K562 (cell line): Measurements from ENCODE around the gene YOD1. TPM values are rescaled to one million over a fixed set of nuclear protein-coding genes. Genes with fewer than 3 reads are reported as not detected.
A peak's percentile ranks its signal among the peaks of the same experiment; 100 is the strongest.

Experiments used
- CEBPB ChIP-seq: fragments of 450-650 bp; IDR thresholded peaks from 2 replicates; pipeline ENCODE4 v1.6.1; 2016; ENCODE audit warnings: missing genetic modification characterization, missing compliant biosample characterization
- DMBX1 ChIP-seq: fragments of 250-450 bp; sonication (Bioruptor Pico); IDR thresholded peaks from 2 replicates; pipeline ENCODE4 v1.8.0; 2022; ENCODE audit warnings: inconsistent platforms, mild to moderate bottlenecking, moderate library complexity, borderline replicate concordance
- EP400 ChIP-seq: fragments of 450-650 bp; IDR thresholded peaks from 2 replicates; pipeline ENCODE4 v1.6.1; 2017; ENCODE audit warnings: antibody characterized with exemption, mild to moderate bottlenecking, moderate library complexity
- GATAD2A ChIP-seq: fragments of 450-650 bp; IDR thresholded peaks from 2 replicates; pipeline ENCODE4 v1.6.1; 2017
- KHSRP ChIP-seq: fragments of 450-650 bp; IDR thresholded peaks from 2 replicates; pipeline ENCODE4 v1.6.1; 2017
- LEF1 ChIP-seq: fragments of 450-650 bp; IDR thresholded peaks from 2 replicates; pipeline ENCODE4 v1.6.1; 2016; ENCODE audit warnings: mild to moderate bottlenecking
- MED1 ChIP-seq: sonication (generic); formaldehyde crosslinking; IDR thresholded peaks from 2 replicates; pipeline ENCODE4 v1.8.1; 2023; ENCODE audit warnings: missing genetic modification reagents, borderline replicate concordance
- MIER1 ChIP-seq: fragments of 450-650 bp; IDR thresholded peaks from 2 replicates; pipeline ENCODE4 v1.6.1; 2016; ENCODE audit warnings: antibody characterized with exemption, mild to moderate bottlenecking, low read depth
- MTA2 ChIP-seq: fragments of 450-650 bp; IDR thresholded peaks from 2 replicates; pipeline ENCODE4 v1.6.1; 2016; ENCODE audit warnings: low read depth
- NEUROD1 ChIP-seq: fragments of 150-350 bp; IDR thresholded peaks from 2 replicates; pipeline ENCODE4 v1.6.1; 2014; ENCODE audit warnings: borderline replicate concordance, low read length, low read depth; ENCODE audit not compliant: partially characterized antibody
- NFIC ChIP-seq: fragments of 450-650 bp; IDR thresholded peaks from 2 replicates; pipeline ENCODE4 v1.6.1; 2017; ENCODE audit warnings: mild to moderate bottlenecking, inconsistent platforms
- PHB2 ChIP-seq: fragments of 450-650 bp; IDR thresholded peaks from 2 replicates; pipeline ENCODE4 v1.6.1; 2017; ENCODE audit warnings: low read depth
- POLR2AphosphoS5 ChIP-seq: IDR thresholded peaks from 2 replicates; pipeline ENCODE4 v1.6.1; 2011; ENCODE audit warnings: mild to moderate bottlenecking, low read depth, low read length, moderate library complexity; ENCODE audit not compliant: control insufficient read depth, insufficient read depth
- TARDBP ChIP-seq: fragments of 450-650 bp; IDR thresholded peaks from 2 replicates; pipeline ENCODE4 v1.6.1; 2016
- TBL1XR1 ChIP-seq, 2 experiments: IDR thresholded peaks; 2 replicates each; pipeline ENCODE4 v1.6.1; 2012; ENCODE audit warnings: improper control_type of control experiment in 2 of 2, low read length in 2 of 2, mild to moderate bottlenecking in 1 of 2
- TBP ChIP-seq: optimal IDR thresholded peaks from 2 replicates; pipeline ENCODE3; 2011; ENCODE audit warnings: low read depth, low read length, improper control_type of control experiment
- TCF3 ChIP-seq: sonication (generic); formaldehyde crosslinking; IDR thresholded peaks from 2 replicates; pipeline ENCODE4 v1.4.0; 2020; ENCODE audit warnings: mild to moderate bottlenecking, missing genetic modification reagents
- TRIM24 ChIP-seq, 2 experiments: fragments of 450-650 bp; IDR thresholded peaks; 2 replicates each; pipeline ENCODE4 v1.6.1; 2016
- U2AF2 ChIP-seq: fragments of 200-400 bp; formaldehyde crosslinking; optimal IDR thresholded peaks from 2 replicates; pipeline ENCODE3; 2017; ENCODE audit warnings: low read depth, mild to moderate bottlenecking, low read length
- ZNF311 ChIP-seq: fragments of 250-450 bp; sonication (Bioruptor Pico); IDR thresholded peaks from 2 replicates; pipeline ENCODE4 v1.4.0; 2020; ENCODE audit warnings: mild to moderate bottlenecking, moderate library complexity
- polyA plus RNA-seq, 8 experiments: library from polyadenylated mRNA; depleted of rRNA in 4 of 8; stranded (reverse) in 5 of 8; unstranded in 3 of 8; fragments of >200 nt; fragmentation: Nextera tagmentation in 2 of 8; fragmentation: Illumina TruSeq in 1 of 8; extraction: Ambion mirVana in 2 of 8; extraction: Trizol in 1 of 8; gene quantifications; 2 replicates each; pipeline versions ENCODE4 v1.2.1 to v1.2.3, GENCODE V29; 2011 to 2014; ENCODE audit warnings: inconsistent platforms in 1 of 8, missing spikeins in 1 of 8
- total RNA-seq, 7 experiments: library from RNA; depleted of rRNA in 6 of 7; stranded (reverse); fragments of >200 nt in 6 of 7; fragmentation: Illumina TruSeq in 2 of 7; extraction: Trizol in 2 of 7; gene quantifications; 2 replicates each; pipeline versions ENCODE4 v1.2.1 to v1.2.3, GENCODE V29; 2011 to 2021; ENCODE audit warnings: low replicate concordance in 1 of 7
- TF ChIP-seq, protein P1 (sequence below): sonication (generic); formaldehyde crosslinking; IDR thresholded peaks from 2 replicates; pipeline ENCODE4 v1.8.0; 2022; ENCODE audit warnings: missing genetic modification reagents, mild to moderate bottlenecking, moderate library complexity, borderline replicate concordance
- TF ChIP-seq, protein P2 (sequence below): fragments of 450-650 bp; IDR thresholded peaks from 2 replicates; pipeline ENCODE4 v1.6.1; 2016; ENCODE audit warnings: missing biosample characterization, missing genetic modification characterization
- TF ChIP-seq, protein P3 (sequence below), 2 experiments: fragments of 450-650 bp in 1 of 2; sonication (generic) in 1 of 2; formaldehyde crosslinking in 1 of 2; IDR thresholded peaks in 1 of 2; conservative IDR thresholded peaks in 1 of 2; 2 replicates each; pipeline versions ENCODE4 v1.6.1 to v1.8.1; 2016 to 2023; ENCODE audit warnings: mild to moderate bottlenecking in 2 of 2, moderate library complexity in 2 of 2, inconsistent platforms in 1 of 2, missing genetic modification reagents in 1 of 2
- TF ChIP-seq, protein P4 (sequence below): sonication (generic); IDR thresholded peaks from 2 replicates; pipeline ENCODE4 v1.6.1; 2016
- TF ChIP-seq, protein P5 (sequence below): fragments of 450-650 bp; IDR thresholded peaks from 2 replicates; pipeline ENCODE4 v1.6.1; 2016; ENCODE audit warnings: low read depth, mild to moderate bottlenecking, moderate library complexity

Gene YOD1
- total and polyA plus RNA-seq, 9 of the 15 experiments (the other 6 are each of a cell fraction or from before 2014, with no cell fraction given), result 18.2 to 78.1 (median 46.9) TPM

DNA sequence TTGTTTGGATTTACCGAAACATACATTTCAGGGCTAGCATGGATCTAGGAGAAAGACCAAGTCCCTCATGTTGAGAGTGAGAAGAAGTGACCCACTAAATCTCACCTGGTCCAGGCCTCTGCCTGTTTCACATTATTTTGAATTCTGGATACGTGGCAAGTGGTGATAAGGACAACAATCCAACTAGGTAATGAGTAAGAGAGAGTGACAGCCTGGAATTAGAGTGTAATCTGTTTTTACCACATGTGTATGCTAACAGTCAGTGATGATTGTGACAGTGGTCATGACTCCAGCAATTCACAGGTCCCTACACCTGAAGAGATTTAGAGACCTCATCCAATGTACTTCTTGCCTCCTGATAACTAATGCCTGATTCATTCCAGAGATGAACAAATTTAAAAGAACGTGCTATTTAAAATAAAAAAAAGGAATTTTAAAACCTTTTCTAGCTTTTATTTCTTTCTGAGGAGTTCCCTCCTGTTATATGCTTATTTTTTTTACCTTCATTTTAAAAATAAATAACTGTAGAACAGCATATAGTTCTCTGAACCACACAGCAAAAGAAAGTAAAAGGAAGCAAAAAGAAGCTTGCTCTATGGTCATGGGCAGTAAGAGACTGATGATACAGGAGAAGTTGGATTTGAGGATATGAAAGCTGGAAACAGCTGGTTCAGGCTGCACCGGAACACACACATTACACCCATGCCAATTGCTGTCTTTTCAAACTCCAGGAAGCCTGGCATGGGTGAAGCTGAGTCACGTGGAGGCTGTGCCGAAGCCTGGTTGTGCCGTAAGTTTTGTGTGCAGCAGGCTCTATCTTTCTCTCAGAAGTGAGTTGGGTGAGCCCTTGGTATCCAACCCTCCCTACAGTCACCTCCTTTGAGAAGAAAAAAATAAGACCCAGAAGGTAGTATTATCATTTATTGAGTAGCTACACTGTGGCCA is 33.1 kb downstream of the YOD1 start (continued):
- TF ChIP-seq TCF3 (CRISPR knock-in tag), result peak; percentile 99
- peak; percentile 97 for TF ChIP-seq POLR2AphosphoS5
- peak; percentile 90 for TF ChIP-seq NFIC
- TF ChIP-seq, protein P1, sequence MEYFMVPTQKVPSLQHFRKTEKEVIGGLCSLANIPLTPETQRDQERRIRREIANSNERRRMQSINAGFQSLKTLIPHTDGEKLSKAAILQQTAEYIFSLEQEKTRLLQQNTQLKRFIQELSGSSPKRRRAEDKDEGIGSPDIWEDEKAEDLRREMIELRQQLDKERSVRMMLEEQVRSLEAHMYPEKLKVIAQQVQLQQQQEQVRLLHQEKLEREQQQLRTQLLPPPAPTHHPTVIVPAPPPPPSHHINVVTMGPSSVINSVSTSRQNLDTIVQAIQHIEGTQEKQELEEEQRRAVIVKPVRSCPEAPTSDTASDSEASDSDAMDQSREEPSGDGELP (CRISPR knock-in tag), result peak; percentile 13; the same call in 1 of the 2 replicates
- TF ChIP-seq ZNF311, result no peak
- no peak for TF ChIP-seq U2AF2
- TF ChIP-seq TBP, result peak; percentile 12
- peak; percentile 72 for TF ChIP-seq EP400
- TF ChIP-seq MIER1, result no peak
- TF ChIP-seq, protein P2, sequence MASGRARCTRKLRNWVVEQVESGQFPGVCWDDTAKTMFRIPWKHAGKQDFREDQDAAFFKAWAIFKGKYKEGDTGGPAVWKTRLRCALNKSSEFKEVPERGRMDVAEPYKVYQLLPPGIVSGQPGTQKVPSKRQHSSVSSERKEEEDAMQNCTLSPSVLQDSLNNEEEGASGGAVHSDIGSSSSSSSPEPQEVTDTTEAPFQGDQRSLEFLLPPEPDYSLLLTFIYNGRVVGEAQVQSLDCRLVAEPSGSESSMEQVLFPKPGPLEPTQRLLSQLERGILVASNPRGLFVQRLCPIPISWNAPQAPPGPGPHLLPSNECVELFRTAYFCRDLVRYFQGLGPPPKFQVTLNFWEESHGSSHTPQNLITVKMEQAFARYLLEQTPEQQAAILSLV (tag), result 0 out of 2 replicates have a peak, but pooled peaks have one; percentile 21
- TF ChIP-seq, protein P3, sequence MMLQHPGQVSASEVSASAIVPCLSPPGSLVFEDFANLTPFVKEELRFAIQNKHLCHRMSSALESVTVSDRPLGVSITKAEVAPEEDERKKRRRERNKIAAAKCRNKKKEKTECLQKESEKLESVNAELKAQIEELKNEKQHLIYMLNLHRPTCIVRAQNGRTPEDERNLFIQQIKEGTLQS (IDR thresholded peaks at IDR 0.05), result peak; percentile 83
- TF ChIP-seq, protein P3 (CRISPR knock-in tag; conservative IDR thresholded peaks at IDR 0.05), result peak; percentile 59; the same call in 1 of the 2 replicates
- peak; percentile 51 to 87; a peak in 2 of 4 replicates for TF ChIP-seq TBL1XR1 (IDR thresholded peaks at IDR 0.05; ENCODE audit: low read length in 2 of 2)
- TF ChIP-seq, protein P4, sequence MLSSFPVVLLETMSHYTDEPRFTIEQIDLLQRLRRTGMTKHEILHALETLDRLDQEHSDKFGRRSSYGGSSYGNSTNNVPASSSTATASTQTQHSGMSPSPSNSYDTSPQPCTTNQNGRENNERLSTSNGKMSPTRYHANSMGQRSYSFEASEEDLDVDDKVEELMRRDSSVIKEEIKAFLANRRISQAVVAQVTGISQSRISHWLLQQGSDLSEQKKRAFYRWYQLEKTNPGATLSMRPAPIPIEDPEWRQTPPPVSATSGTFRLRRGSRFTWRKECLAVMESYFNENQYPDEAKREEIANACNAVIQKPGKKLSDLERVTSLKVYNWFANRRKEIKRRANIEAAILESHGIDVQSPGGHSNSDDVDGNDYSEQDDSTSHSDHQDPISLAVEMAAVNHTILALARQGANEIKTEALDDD, result peak; percentile 86
- TF ChIP-seq GATAD2A, result 0 out of 2 replicates have a peak, but pooled peaks have one; percentile 54
- TF ChIP-seq PHB2, result peak; percentile 90
- TF ChIP-seq TRIM24 (IDR thresholded peaks at IDR 0.05), result peak; percentile 93 to 95
- TF ChIP-seq LEF1, result peak; percentile 76
- peak; percentile 59; the same call in 1 of the 2 replicates for TF ChIP-seq CEBPB (tag)
- peak; percentile 85 for TF ChIP-seq DMBX1 (CRISPR knock-in tag)
- TF ChIP-seq KHSRP, result peak; percentile 74
- TF ChIP-seq MTA2, result peak; percentile 95
- no peak for TF ChIP-seq MED1 (CRISPR knock-in tag)
- TF ChIP-seq, protein P5, sequence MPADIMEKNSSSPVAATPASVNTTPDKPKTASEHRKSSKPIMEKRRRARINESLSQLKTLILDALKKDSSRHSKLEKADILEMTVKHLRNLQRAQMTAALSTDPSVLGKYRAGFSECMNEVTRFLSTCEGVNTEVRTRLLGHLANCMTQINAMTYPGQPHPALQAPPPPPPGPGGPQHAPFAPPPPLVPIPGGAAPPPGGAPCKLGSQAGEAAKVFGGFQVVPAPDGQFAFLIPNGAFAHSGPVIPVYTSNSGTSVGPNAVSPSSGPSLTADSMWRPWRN, result peak; percentile 50; the same call in 1 of the 2 replicates
- TF ChIP-seq NEUROD1, result no peak
- TF ChIP-seq TARDBP, result no peak
